Measurements from ENCODE around the gene RASGRF1.

RASGRF1 gene

DNA sequence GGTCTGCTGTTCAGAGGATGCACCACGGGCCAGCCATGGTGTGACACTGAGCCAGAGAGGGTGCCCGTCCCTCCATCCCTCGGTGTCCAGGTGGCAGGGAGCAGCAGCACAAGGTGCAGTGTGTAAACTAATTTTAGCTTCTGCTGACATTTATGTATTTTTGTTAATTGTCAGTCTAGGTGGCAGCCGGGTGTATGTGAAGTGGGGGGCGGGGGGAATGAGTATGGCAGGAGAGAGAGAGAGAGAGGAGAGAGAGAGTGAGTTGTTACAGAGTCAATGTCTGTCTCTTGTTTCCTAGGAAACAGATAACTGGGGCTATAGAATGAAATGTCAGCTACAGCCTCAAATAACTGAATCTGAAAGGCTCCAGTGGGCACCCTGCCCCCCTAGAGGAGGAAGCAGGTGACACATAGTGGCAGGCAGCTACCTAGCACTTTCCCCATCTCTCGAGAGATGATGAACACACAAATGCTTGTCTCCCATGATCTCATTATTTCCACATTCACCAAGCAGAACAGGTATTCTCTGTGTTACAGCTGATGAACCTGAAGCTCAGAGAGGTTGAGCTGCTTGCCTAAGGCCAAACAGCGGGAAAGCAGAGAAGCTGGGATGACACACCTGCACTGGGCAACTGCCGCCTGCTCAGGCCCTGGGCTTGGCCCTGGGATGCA is 24.7 kb downstream of the RASGRF1 start:
- DNase-seq, result no peak

GRCh38 chr15:79065361-79065705 is 25.2 kb downstream of the RASGRF1 start:
- no peak for DNase-seq

- no peak for DNase-seq
These were observed 26.1 kb downstream of the RASGRF1 start for GRCh38 chr15:79064496-79064895.

DNA sequence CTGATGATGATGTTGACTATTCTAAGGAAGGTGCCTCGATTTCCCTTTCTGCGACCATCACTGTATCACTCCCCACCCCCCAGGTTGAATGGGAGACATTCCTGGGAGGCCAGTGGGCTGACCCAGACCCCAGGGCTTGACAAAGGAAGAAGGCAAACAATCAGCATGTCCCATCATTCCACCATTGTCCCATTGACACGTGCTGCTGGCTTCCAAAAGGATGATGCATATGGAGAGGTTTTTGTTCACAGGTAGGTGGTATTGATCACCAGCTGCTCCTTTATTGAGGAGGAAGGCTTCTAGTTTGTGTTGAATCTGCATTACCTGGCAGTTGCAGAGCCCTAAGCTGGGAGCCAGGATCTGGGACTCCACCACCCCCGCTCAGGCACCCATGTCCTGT is 30.4 kb downstream of the RASGRF1 start:
- no peak for DNase-seq

- no peak for DNase-seq
These were observed 31.5 kb downstream of the RASGRF1 start for GRCh38 chr15:79059081-79059572.

- no peak for DNase-seq
These were observed 32.2 kb downstream of the RASGRF1 start for GRCh38 chr15:79058260-79058850.

DNA sequence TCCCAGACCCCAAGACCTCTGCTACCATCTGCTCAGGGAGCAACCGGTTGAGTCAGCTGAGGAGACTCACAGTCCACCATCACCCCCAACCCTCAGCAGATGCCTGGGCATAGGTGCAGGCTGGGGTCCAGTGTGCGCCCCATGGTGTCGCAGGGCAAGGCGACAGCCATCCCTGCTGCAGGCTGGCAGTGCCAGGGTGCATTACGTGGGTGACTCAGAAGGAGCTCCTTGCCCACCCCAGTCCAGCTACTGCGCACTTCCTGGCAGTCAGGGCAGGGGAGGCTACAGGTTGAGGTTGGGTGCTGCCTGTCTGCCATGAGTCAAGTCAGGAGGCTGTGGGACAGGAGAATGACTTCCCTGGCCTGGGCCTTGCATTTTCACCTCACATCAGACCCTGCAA is 33.5 kb downstream of the RASGRF1 start:
- no peak for DNase-seq

GRCh38 chr15:79054350-79054749 is 36.2 kb downstream of the RASGRF1 start:
- DNase-seq, result no peak

DNA sequence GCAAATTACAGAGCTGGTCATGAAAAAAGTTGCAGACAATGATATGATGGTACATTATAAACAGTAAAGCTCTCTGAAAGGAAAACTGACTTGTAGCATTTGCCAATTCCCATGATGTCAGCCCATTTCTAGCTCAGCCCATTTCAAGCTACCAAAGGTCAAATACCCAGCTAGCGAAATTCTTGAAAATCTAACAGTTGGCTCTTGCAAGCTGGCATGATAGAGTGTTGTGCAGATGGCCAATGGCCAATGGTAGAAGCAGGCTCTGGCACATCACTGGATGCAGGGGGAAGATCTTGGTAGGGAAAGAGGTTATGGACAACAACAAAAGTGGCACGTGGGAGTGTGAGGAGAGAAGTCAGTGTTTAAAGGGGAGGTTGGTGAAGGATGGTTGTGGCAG is 36.7 kb downstream of the RASGRF1 start:
- DNase-seq, result no peak

DNA sequence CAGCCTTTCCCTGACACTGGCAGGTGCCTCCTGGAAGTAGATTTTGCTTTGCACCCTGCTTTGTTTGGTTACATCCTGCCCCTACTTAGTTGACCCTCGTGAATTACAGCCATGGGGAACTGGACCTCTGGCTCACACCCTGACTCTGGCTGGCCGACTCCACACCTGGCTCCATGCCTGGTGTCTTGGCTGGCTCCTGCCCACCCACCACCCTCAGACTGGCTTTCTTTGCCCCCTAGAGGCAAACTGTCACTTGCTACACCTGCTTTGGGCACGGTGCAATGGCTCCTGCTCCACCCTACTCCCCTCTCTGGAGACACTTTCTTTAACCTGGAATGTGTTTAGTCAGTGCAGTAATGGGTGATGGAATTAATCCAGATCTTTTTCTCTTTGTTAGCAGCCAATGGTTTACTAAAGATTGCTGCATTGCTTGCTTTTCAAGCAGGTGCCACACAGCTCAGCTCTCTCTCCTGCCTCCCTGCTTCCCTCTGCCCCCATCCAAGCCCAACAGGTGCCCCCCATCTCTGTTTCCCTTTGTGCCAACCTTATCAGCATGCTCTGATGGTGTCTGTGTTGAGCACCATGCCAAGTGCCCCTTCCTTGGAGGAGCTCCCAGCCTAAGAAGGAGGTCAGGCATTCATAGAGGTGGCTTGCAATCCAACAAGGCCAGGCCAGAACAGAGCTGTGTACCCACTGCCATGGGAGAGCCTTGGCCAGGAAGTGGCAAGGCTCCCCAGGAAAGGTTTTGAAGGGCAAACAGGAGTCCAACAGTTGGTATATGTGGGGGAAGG is 38.4 kb downstream of the RASGRF1 start:
- DNase-seq, result no peak

DNA sequence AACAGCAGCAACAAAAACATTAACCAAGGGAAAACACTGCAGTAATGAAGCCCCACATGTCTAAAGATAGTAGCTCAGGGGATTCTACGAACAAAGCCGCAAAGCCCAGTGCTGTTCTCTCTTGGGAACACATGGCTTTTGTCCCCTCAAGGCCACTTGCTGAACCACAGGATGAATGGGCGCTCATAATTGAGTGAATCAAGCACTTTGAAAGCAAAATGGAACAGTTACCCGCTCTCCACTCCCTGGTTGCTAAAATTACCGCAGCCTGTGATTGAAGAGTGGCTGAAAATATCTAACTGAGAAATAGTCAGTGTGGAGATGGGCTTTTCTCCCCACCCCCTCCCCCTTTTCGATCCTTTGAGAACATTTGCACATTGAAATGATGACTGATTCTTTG is 39.6 kb downstream of the RASGRF1 start:
- DNase-seq, result no peak

GRCh38 chr15:79050341-79050740 is 40.2 kb downstream of the RASGRF1 start:
- no peak for DNase-seq

DNA sequence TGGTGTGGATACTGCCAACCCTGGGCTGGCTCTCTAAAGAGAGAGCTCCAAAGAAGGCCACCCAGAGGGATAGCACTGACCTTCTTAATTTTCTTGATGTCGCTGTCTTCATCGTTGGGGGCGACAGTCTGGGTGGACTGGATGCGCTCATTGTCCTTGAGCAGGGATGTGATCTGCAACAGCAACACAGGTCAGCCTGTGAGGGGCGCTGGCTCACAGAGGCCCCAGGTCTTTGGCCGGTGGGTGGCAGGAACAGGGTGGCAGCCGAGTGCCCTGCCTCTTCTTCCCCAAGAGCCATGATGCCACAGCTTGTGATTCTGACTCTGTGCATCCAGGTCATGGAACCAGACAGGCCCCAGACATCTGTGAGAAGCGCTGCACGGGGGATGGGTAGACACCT is 41.2 kb downstream of the RASGRF1 start:
- DNase-seq, result no peak

GRCh38 chr15:79047676-79048439 is 42.7 kb downstream of the RASGRF1 start:
- DNase-seq, result no peak

DNA sequence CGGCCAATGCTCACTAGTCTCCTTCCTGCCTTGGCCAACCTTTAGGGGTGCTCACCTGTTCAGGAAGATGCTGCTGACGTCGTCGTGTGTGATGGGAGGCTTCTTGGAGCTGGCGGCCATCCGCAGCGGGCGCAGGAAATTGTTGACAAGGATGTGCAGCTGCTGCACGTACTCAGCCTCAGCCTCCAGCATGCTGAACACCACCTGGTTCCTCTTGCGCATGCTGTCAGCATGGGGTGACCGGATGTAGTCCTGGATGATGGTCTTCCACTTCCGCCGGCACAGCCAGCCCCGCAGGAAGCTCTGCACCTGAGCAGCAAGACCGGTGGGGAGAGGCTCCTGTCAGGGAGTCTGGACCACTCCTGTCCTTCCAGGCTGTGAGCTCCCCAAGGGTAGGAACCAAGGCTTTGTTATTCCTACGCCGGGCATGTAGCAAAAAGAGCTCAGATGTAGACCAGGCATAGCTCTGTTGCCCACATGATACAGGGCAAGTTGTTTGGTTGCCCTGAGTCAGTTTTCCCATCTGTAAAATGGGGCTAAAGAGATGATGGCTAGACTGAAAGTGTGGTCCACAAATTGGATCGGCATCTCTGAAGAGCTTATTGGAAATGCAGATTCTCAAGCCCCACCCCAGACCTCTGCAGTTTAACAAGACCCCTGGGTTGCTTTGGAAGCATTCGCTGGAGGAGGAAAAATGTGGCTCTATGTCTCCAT is 43.7 kb downstream of the RASGRF1 start:
- no peak for DNase-seq

DNA sequence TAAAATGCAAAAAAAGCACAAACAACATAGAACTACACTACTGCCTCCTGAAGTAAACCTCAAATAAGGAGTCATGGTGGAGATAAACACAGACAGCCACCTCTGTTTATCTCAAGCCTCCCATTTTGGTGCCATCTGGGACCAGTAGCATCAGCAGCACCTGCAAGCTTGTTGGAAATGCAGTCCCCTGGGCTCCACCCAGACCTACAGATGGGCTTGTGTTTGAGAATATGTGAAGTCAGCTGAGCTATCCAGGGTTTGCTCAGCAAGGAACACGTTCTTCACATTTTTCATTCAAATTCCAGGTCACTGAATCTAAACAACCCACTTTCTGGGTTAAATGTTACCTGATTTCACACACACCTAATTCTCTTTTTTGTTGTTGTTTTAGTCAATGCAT is 45.5 kb downstream of the RASGRF1 start:
- DNase-seq, result no peak

GRCh38 chr15:79042213-79042928 is 48.2 kb downstream of the RASGRF1 start:
- DNase-seq, result no peak

GRCh38 chr15:79041601-79042168 is 48.9 kb downstream of the RASGRF1 start:
- no peak for DNase-seq

DNA sequence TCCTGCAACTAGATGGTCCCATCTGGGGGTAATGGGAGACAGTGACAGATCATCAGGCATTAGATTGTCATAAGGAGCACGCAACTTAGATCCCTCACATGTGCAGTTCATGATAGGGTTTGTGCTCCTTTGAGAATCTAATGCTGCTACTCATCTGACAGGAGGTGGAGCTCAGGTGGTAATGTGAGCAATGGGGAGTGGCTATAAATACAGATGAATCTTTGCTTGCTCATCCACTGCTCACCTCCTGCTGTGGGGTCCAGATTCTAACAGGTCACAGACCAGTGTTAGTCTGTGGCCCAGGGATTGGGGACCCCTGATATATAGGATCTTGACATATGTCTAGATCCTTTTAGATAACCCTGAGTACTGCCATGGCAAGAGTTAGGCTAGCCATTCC is 52.7 kb downstream of the RASGRF1 start:
- no peak for DNase-seq

- DNase-seq, result no peak
These were observed 54.3 kb downstream of the RASGRF1 start for GRCh38 chr15:79036323-79036722.

DNA sequence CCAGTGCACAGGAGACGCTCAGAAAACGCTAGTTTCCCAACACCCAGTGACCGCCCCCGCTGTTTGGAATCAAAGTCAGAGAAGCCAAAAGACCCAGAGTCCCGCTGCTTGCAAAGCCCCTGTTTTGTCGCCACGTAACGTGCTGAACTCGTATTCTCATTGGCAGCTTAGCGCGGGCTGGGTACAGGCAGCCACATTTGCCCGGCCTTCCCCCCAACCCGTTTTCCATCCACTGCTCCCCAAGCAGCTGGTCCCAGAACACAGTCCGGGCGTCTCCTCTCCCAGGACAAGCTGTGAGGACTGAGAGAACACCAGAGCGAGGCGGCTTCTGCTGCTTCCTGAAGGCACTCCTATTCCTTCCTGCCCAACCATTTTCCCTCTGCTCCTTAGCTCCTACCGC is 54.8 kb downstream of the RASGRF1 start:
- DNase-seq, result no peak
